Parathyroid adenoma (tissue), 2 donors: ENCODE results near the gene SUDS3.

Experiments
- H2AFZ ChIP-seq: fragments of 300-600 bp; sonication (generic); one replicate; pipeline ENCODE4 v1.7.0; 2017; ENCODE audit warnings: antibody characterized with exemption, mild to moderate bottlenecking
- H3K27ac ChIP-seq: fragments of 300-600 bp; sonication (generic); one replicate; pipeline ENCODE4 v1.7.0; 2017
- H3K27me3 ChIP-seq: fragments of 300-600 bp; sonication (generic); one replicate; pipeline ENCODE4 v1.7.0; 2017; ENCODE audit warnings: low read length; ENCODE audit not compliant: control insufficient read depth, insufficient read depth
- H3K36me3 ChIP-seq: fragments of 300-600 bp; sonication (generic); one replicate; pipeline ENCODE4 v1.7.0; 2017; ENCODE audit warnings: low read length; ENCODE audit not compliant: control insufficient read depth, insufficient read depth
- H3K4me1 ChIP-seq: fragments of 300-600 bp; sonication (generic); one replicate; pipeline ENCODE4 v1.7.0; 2017; ENCODE audit warnings: control low read depth
- H3K4me2 ChIP-seq: fragments of 300-600 bp; sonication (generic); one replicate; pipeline ENCODE4 v1.7.0; 2017; ENCODE audit warnings: low read length
- H3K4me3 ChIP-seq: fragments of 300-600 bp; sonication (generic); one replicate; pipeline ENCODE4 v1.7.0; 2017; ENCODE audit warnings: low read depth, low read length
- H3K79me2 ChIP-seq: fragments of 300-600 bp; sonication (generic); one replicate; pipeline ENCODE4 v1.7.0; 2017; ENCODE audit warnings: control low read depth
- H3K9ac ChIP-seq: fragments of 300-600 bp; sonication (generic); one replicate; pipeline ENCODE4 v1.7.0; 2017; ENCODE audit warnings: mild to moderate bottlenecking
- H3K9me3 ChIP-seq: fragments of 300-600 bp; sonication (generic); one replicate; pipeline ENCODE4 v1.7.0; 2017; ENCODE audit warnings: low read length; ENCODE audit not compliant: control insufficient read depth
- CTCF ChIP-seq: fragments of 300-600 bp; sonication (generic); IDR thresholded peaks from one replicate; pipeline ENCODE4 v1.7.0; 2017; ENCODE audit warnings: antibody characterized with exemption, mild to moderate bottlenecking
- donor health status: primary hyperparathyroidism.

The SUDS3 gene

GRCh38 chr12:118374126-118374725, 2.1 kb upstream of the SUDS3 start:
- Histone ChIP-seq H3K4me3 (no peak overlapping the region), H3K4me2 (no peak overlapping the region), H3K9me3 (no peaks in the 10 kb centered on the region), H3K27ac (no peak overlapping the region), H3K79me2 (peaks cover 24% of the 10 kb centered on the region), H3K27me3 (no peaks in the 10 kb centered on the region), H3K36me3 (no peaks in the 10 kb centered on the region), H2AFZ (no peak overlapping the region), H3K4me1 (peaks cover 7% of the 10 kb centered on the region), H3K9ac (no peak overlapping the region)
- TF ChIP-seq CTCF, result no peak

GRCh38 chr12:118374909-118375308, 1.4 kb upstream of the SUDS3 start:
- Histone ChIP-seq H3K79me2 (peaks cover 21% of the 10 kb centered on the region), H3K27ac (no peak overlapping the region), H3K27me3 (no peaks in the 10 kb centered on the region), H3K4me1 (peaks cover 7% of the 10 kb centered on the region), H2AFZ (no peak overlapping the region), H3K9me3 (no peaks in the 10 kb centered on the region), H3K36me3 (no peaks in the 10 kb centered on the region), H3K4me3 (no peak overlapping the region), H3K4me2 (no peak overlapping the region), H3K9ac (no peak overlapping the region)
- no peak for TF ChIP-seq CTCF

- Histone ChIP-seq H3K4me3 (peak overlapping the region; percentile 86), H3K27me3 (no peaks in the 10 kb centered on the region), H2AFZ (peak overlapping the region; percentile 90), H3K9me3 (no peaks in the 10 kb centered on the region), H3K9ac (no peak overlapping the region), H3K27ac (peak overlapping the region; percentile 94), H3K4me1 (peaks cover 7% of the 10 kb centered on the region), H3K36me3 (no peaks in the 10 kb centered on the region), H3K79me2 (peaks cover 20% of the 10 kb centered on the region), H3K4me2 (no peak overlapping the region)
- TF ChIP-seq CTCF, result no peak
These were observed 1.0 kb upstream of the SUDS3 start for GRCh38 chr12:118375348-118375747.

- Histone ChIP-seq H3K27me3 (no peaks in the 10 kb centered on the region), H3K36me3 (no peaks in the 10 kb centered on the region), H3K9ac (peak overlapping the region; percentile 78), H3K27ac (peak overlapping the region; percentile 94), H3K79me2 (peaks cover 12% of the 10 kb centered on the region), H3K4me3 (peak overlapping the region; percentile 86), H3K9me3 (no peaks in the 10 kb centered on the region), H2AFZ (peak overlapping the region; percentile 90), H3K4me2 (peak overlapping the region; percentile 98), H3K4me1 (peaks cover 7% of the 10 kb centered on the region)
- no peak for TF ChIP-seq CTCF
These were observed 897 bp downstream of the SUDS3 start for GRCh38 chr12:118377021-118377883.
